SK-N-SH treated with all-trans-retinoic acid at 6 μM for 48 hours (cell line): ENCODE results near the gene BRD7.

Source experiments
- ATAC-seq: fragments of 200-7000 bp; cut with Tn5 transposase; 3 replicates; pipeline ENCODE4 v1.9.1; 2020; ENCODE audit warnings: mild to moderate bottlenecking, moderate library complexity
- ARNTL ChIP-seq: fragments of 450-650 bp; formaldehyde crosslinking; IDR thresholded peaks from 2 replicates; pipeline ENCODE4 v1.5.0; 2020; ENCODE audit warnings: low read depth, mild to moderate bottlenecking, moderate library complexity, borderline replicate concordance
- BACH2 ChIP-seq: fragments of 250-450 bp; sonication (Bioruptor Pico); IDR thresholded peaks from 2 replicates; pipeline ENCODE4 v1.9.0; 2021; ENCODE audit warnings: mild to moderate bottlenecking, borderline replicate concordance
- CSDC2 ChIP-seq: fragments of 250-450 bp; sonication (Bioruptor Pico); IDR thresholded peaks from 2 replicates; pipeline ENCODE4 v1.5.0; 2020; ENCODE audit warnings: mild to moderate bottlenecking, moderate library complexity
- ESRRG ChIP-seq: fragments of 250-450 bp; sonication (Bioruptor Pico); IDR thresholded peaks from 2 replicates; pipeline ENCODE4 v1.6.1; 2021; ENCODE audit warnings: mild to moderate bottlenecking
- GLIS3 ChIP-seq: fragments of 250-450 bp; sonication (Bioruptor Pico); IDR thresholded peaks from 2 replicates; pipeline ENCODE4 v1.5.0; 2020; ENCODE audit warnings: mild to moderate bottlenecking, moderate library complexity
- ISL1 ChIP-seq: fragments of 250-450 bp; sonication (Bioruptor Pico); IDR thresholded peaks from 2 replicates; pipeline ENCODE4 v2.1.2; 2022; ENCODE audit warnings: mild to moderate bottlenecking, moderate library complexity
- OSR1 ChIP-seq: fragments of 250-450 bp; sonication (Bioruptor Pico); IDR thresholded peaks from 2 replicates; pipeline ENCODE4 v1.8.0; 2022; ENCODE audit warnings: moderate library complexity, mild to moderate bottlenecking, inconsistent platforms
- RARB ChIP-seq: fragments of 250-450 bp; sonication (Bioruptor Pico); IDR thresholded peaks from 2 replicates; pipeline ENCODE4 v1.8.0; 2021; ENCODE audit warnings: mild to moderate bottlenecking, moderate library complexity
- SNAI2 ChIP-seq: fragments of 250-450 bp; sonication (Bioruptor Pico); IDR thresholded peaks from 2 replicates; pipeline ENCODE4 v1.5.0; 2020; ENCODE audit warnings: mild to moderate bottlenecking, moderate library complexity
- TCF4 ChIP-seq: fragments of 250-450 bp; sonication (Bioruptor Pico); IDR thresholded peaks from 2 replicates; pipeline ENCODE4 v1.8.0; 2021; ENCODE audit warnings: mild to moderate bottlenecking, moderate library complexity, borderline replicate concordance
- TOX ChIP-seq: fragments of 250-450 bp; sonication (Bioruptor Pico); IDR thresholded peaks from 2 replicates; pipeline ENCODE4 v1.8.0; 2021; ENCODE audit warnings: mild to moderate bottlenecking, moderate library complexity, borderline replicate concordance
- ZC3H10 ChIP-seq: fragments of 250-450 bp; sonication (Bioruptor Pico); IDR thresholded peaks from 2 replicates; pipeline ENCODE4 v1.5.1; 2021; ENCODE audit warnings: mild to moderate bottlenecking, moderate library complexity
- ZFP3 ChIP-seq: fragments of 250-450 bp; sonication (Bioruptor Pico); IDR thresholded peaks from 2 replicates; pipeline ENCODE4 v1.5.0; 2020; ENCODE audit warnings: mild to moderate bottlenecking, moderate library complexity
- ZFP30 ChIP-seq: fragments of 450-650 bp; formaldehyde crosslinking; IDR thresholded peaks from 2 replicates; pipeline ENCODE4 v1.5.0; 2022; ENCODE audit warnings: mild to moderate bottlenecking, moderate library complexity
- ZNF565 ChIP-seq: fragments of 450-650 bp; formaldehyde crosslinking; conservative IDR thresholded peaks from 2 replicates; pipeline ENCODE4 v1.5.0; 2020; ENCODE audit warnings: low read depth, mild to moderate bottlenecking, moderate library complexity
- ZNF70 ChIP-seq: fragments of 450-650 bp; formaldehyde crosslinking; IDR thresholded peaks from 2 replicates; pipeline ENCODE4 v1.5.0; 2020; ENCODE audit warnings: mild to moderate bottlenecking, moderate library complexity
- ZNF8 ChIP-seq: fragments of 450-650 bp; formaldehyde crosslinking; IDR thresholded peaks from 2 replicates; pipeline ENCODE4 v1.5.0; 2020; ENCODE audit warnings: mild to moderate bottlenecking, moderate library complexity
- TF ChIP-seq, protein P1 (sequence below): fragments of 250-450 bp; sonication (Bioruptor Pico); IDR thresholded peaks from 2 replicates; pipeline ENCODE4 v1.8.0; 2021; ENCODE audit warnings: low read depth, mild to moderate bottlenecking, moderate library complexity, borderline replicate concordance
- TF ChIP-seq, protein P2 (sequence below): fragments of 250-450 bp; sonication (Bioruptor Pico); IDR thresholded peaks from 2 replicates; pipeline ENCODE4 v1.8.0; 2020; ENCODE audit warnings: mild to moderate bottlenecking, moderate library complexity, borderline replicate concordance
- TF ChIP-seq, protein P3 (sequence below): fragments of 250-450 bp; sonication (Bioruptor Pico); IDR thresholded peaks from 2 replicates; pipeline ENCODE4 v1.5.1; 2021; ENCODE audit warnings: mild to moderate bottlenecking, moderate library complexity
- TF ChIP-seq, protein P4 (sequence below): fragments of 250-450 bp; sonication (Bioruptor Pico); IDR thresholded peaks from 2 replicates; pipeline ENCODE4 v1.5.1; 2020; ENCODE audit warnings: low read depth, mild to moderate bottlenecking, moderate library complexity
- TF ChIP-seq, protein P5 (sequence below): fragments of 250-450 bp; sonication (Bioruptor Pico); IDR thresholded peaks from 2 replicates; pipeline ENCODE4 v1.5.0; 2020; ENCODE audit warnings: mild to moderate bottlenecking, moderate library complexity

The BRD7 gene

DNA sequence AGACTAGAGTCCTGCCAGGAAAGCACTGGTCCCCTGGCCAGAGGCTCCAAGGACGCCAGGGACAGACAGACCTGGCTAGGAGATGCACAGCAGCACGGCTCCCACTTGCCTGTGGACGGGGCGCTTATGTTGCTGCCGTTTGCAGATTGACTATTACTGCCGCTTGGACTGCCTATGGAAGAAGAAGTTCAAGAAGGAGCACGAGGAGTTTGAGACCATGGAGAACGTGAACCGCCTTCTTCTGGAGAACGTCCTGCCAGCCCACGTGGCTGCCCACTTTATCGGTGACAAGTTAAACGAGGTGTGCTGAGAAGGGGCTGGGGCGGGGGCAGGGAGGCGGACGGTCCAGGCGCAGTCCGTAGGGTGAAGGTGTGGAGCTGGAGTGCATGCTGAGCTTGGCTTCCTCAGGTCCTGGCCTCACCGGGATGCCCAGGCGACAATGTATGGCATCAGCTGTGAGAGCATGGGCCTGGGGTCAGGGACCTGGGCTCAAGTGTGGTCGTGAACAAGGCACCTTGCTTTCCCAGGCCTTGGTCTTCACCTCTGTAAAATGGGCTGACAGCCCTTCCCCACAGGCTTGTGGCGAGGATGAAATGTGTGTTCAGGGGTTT lies 56.8 kb downstream of the BRD7 start:
- no peak for TF ChIP-seq TCF4
- no peak for ATAC-seq

DNA sequence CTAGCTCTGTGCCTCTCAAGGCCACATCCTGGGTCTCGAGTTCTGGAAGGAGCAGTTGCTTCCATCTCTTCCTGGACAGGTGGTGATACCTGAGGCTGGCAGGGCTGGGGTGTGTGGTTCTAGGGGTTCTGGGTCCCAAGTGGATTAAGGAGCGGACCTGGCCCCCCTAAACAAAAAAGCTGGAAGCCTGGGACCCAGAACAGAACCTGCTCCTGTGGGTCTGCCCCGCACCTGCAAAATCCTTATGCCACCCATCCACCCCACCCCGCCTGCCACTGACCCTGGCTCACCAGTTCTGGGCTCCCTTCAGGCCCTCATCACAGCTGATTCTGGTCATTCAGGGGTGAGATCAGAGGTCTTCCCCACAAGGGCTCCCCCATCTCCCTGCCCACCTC lies 57.7 kb downstream of the BRD7 start:
- no peak for TF ChIP-seq GLIS3 (CRISPR knock-in tag)
- no peak for TF ChIP-seq OSR1
- TF ChIP-seq ARNTL: no peak
- TF ChIP-seq, protein P1, sequence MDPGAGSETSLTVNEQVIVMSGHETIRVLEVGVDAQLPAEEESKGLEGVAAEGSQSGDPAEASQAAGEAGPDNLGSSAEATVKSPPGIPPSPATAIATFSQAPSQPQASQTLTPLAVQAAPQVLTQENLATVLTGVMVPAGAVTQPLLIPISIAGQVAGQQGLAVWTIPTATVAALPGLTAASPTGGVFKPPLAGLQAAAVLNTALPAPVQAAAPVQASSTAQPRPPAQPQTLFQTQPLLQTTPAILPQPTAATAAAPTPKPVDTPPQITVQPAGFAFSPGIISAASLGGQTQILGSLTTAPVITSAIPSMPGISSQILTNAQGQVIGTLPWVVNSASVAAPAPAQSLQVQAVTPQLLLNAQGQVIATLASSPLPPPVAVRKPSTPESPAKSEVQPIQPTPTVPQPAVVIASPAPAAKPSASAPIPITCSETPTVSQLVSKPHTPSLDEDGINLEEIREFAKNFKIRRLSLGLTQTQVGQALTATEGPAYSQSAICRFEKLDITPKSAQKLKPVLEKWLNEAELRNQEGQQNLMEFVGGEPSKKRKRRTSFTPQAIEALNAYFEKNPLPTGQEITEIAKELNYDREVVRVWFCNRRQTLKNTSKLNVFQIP (CRISPR knock-in tag): no peak
- no peak for TF ChIP-seq ZNF8 (CRISPR knock-in tag)
- no peak for TF ChIP-seq ZNF70 (CRISPR knock-in tag)
- TF ChIP-seq SNAI2 (CRISPR knock-in tag): no peak
- no peak for TF ChIP-seq ESRRG (CRISPR knock-in tag)
- no peak for TF ChIP-seq TOX (CRISPR knock-in tag)
- TF ChIP-seq ZNF565 (CRISPR knock-in tag): no peak
- TF ChIP-seq TCF4: no peak
- TF ChIP-seq, protein P2, sequence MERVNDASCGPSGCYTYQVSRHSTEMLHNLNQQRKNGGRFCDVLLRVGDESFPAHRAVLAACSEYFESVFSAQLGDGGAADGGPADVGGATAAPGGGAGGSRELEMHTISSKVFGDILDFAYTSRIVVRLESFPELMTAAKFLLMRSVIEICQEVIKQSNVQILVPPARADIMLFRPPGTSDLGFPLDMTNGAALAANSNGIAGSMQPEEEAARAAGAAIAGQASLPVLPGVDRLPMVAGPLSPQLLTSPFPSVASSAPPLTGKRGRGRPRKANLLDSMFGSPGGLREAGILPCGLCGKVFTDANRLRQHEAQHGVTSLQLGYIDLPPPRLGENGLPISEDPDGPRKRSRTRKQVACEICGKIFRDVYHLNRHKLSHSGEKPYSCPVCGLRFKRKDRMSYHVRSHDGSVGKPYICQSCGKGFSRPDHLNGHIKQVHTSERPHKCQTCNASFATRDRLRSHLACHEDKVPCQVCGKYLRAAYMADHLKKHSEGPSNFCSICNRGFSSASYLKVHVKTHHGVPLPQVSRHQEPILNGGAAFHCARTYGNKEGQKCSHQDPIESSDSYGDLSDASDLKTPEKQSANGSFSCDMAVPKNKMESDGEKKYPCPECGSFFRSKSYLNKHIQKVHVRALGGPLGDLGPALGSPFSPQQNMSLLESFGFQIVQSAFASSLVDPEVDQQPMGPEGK: no peak
- no peak for TF ChIP-seq ISL1 (CRISPR knock-in tag)
- no peak for TF ChIP-seq ZFP3 (CRISPR knock-in tag)
- no peak for TF ChIP-seq BACH2
- no peak for TF ChIP-seq CSDC2 (CRISPR knock-in tag)
- no peak for TF ChIP-seq ZC3H10 (CRISPR knock-in tag)
- TF ChIP-seq ZFP30 (CRISPR knock-in tag): no peak
- TF ChIP-seq, all 23 proteins: peak for 0
- no peak; the same call in 2 of the 3 replicates for ATAC-seq

DNA sequence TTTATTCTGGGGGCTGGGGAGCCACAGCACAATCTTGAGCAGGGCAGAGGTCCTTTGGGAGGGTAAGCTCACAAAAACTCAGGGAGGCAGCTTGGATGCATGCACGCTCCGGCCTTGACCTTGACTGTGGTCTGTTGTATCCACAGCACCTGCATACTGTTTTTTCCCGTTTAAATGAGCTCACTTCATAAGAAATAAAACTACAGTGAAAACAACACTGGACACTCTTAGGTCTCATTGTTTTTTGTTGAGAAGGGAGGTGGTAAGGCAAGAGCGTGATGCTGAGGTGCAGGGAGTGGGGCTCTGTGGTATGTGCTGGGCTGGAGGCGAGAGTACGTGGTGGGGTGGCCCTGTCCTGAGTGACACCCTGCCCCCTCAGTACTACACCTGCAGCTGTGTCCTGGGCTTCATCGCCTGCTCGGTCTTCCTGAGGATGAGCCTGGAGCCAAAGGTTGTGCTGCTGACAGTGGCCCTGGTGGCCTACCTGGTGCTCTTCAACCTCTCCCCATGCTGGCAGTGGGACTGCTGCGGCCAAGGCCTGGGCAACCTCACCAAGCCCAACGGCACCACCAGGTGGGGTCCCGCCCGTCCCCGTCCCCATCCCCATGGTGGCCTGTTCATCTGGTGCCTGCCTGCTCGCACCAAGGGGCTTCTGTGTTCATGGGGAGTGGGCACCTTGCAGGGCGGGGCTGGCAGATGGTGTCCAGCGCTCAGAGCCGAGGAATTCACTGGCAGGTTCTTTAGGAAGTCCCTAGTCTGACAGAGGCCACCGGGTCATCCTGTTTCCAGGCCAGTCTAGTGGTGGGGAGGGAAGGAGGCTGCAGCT lies 58.3 kb downstream of the BRD7 start:
- ATAC-seq: peak; percentile 17
- TF ChIP-seq CSDC2 (CRISPR knock-in tag): no peak
- TF ChIP-seq TOX (CRISPR knock-in tag): no peak
- TF ChIP-seq ZNF70 (CRISPR knock-in tag): no peak
- TF ChIP-seq, protein P3, sequence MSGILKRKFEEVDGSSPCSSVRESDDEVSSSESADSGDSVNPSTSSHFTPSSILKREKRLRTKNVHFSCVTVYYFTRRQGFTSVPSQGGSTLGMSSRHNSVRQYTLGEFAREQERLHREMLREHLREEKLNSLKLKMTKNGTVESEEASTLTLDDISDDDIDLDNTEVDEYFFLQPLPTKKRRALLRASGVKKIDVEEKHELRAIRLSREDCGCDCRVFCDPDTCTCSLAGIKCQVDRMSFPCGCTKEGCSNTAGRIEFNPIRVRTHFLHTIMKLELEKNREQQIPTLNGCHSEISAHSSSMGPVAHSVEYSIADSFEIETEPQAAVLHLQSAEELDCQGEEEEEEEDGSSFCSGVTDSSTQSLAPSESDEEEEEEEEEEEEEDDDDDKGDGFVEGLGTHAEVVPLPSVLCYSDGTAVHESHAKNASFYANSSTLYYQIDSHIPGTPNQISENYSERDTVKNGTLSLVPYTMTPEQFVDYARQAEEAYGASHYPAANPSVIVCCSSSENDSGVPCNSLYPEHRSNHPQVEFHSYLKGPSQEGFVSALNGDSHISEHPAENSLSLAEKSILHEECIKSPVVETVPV: no peak

DNA sequence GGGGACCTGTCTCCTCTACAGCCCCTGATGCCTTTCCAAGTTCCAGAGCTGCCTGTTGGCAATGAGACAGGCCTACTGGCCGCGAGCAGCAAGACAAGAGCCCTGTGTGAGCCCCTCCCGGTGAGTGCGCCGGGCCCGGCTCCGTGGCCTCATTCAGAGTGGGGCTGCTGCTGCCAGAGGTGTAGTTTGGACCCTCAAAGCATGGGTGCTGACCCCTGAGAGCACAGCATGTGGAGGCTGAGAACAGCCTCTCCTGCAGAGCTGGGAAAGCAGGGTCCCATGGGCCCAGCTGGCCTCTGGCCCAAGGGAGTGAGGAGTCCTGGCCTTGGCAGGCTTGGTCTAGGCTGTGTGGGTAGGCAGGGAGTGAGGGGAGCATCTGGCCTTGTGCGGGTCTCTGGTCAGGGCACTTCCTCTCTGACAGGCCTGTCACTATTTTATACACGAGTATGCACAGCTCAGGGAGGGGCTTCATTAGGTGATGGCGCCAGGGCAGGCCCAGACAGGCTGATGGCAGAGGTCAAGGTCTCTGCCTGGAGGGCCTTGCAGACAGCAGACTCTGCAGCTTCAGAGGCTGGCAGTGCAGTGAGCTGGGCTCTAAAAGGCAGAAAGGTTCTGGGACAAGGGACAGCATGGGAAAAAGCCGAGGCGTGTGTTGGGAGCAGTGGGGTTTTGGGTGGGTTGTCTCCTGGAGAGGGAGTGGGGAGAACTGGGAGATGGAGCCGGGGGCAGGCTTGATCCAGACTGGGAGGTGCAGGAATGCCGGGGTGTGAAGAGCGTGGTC lies 59.1 kb downstream of the BRD7 start:
- ATAC-seq: peak; percentile 45
- no peak for TF ChIP-seq ARNTL
- no peak for TF ChIP-seq ZNF70 (CRISPR knock-in tag)
- TF ChIP-seq ZC3H10 (CRISPR knock-in tag): no peak
- TF ChIP-seq CSDC2 (CRISPR knock-in tag): no peak
- TF ChIP-seq, protein P4, sequence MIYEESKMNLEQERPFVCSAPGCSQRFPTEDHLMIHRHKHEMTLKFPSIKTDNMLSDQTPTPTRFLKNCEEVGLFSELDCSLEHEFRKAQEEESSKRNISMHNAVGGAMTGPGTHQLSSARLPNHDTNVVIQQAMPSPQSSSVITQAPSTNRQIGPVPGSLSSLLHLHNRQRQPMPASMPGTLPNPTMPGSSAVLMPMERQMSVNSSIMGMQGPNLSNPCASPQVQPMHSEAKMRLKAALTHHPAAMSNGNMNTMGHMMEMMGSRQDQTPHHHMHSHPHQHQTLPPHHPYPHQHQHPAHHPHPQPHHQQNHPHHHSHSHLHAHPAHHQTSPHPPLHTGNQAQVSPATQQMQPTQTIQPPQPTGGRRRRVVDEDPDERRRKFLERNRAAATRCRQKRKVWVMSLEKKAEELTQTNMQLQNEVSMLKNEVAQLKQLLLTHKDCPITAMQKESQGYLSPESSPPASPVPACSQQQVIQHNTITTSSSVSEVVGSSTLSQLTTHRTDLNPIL (CRISPR knock-in tag): no peak
- no peak for TF ChIP-seq ZFP3 (CRISPR knock-in tag)
- TF ChIP-seq, protein P2: no peak
- TF ChIP-seq GLIS3 (CRISPR knock-in tag): no peak
- TF ChIP-seq, protein P5, sequence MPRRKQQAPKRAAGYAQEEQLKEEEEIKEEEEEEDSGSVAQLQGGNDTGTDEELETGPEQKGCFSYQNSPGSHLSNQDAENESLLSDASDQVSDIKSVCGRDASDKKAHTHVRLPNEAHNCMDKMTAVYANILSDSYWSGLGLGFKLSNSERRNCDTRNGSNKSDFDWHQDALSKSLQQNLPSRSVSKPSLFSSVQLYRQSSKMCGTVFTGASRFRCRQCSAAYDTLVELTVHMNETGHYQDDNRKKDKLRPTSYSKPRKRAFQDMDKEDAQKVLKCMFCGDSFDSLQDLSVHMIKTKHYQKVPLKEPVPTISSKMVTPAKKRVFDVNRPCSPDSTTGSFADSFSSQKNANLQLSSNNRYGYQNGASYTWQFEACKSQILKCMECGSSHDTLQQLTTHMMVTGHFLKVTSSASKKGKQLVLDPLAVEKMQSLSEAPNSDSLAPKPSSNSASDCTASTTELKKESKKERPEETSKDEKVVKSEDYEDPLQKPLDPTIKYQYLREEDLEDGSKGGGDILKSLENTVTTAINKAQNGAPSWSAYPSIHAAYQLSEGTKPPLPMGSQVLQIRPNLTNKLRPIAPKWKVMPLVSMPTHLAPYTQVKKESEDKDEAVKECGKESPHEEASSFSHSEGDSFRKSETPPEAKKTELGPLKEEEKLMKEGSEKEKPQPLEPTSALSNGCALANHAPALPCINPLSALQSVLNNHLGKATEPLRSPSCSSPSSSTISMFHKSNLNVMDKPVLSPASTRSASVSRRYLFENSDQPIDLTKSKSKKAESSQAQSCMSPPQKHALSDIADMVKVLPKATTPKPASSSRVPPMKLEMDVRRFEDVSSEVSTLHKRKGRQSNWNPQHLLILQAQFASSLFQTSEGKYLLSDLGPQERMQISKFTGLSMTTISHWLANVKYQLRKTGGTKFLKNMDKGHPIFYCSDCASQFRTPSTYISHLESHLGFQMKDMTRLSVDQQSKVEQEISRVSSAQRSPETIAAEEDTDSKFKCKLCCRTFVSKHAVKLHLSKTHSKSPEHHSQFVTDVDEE (CRISPR knock-in tag): no peak
- no peak for TF ChIP-seq RARB
- no peak for TF ChIP-seq ISL1 (CRISPR knock-in tag)
